GM12892 (cell line): ENCODE measurements around the gene PLEKHG1.

Experiments used
- POLR2A ChIP-seq: IDR thresholded peaks from 2 replicates; pipeline ENCODE4 v1.6.1; 2011; ENCODE audit warnings: low read depth, low read length, control low read depth
- POLR2AphosphoS5 ChIP-seq: IDR thresholded peaks from 2 replicates; pipeline ENCODE4 v1.6.1; 2011; ENCODE audit warnings: low read depth, low read length, control low read depth

GRCh38 chr6:150604467-150604866 lies 4.8 kb downstream of the PLEKHG1 start:
- no peak for TF ChIP-seq POLR2AphosphoS5
- no peak for TF ChIP-seq POLR2A
